ENCODE data around the gene KRT14. TPM values are rescaled to one million over a fixed set of nuclear protein-coding genes. Genes with fewer than 3 reads are reported as not detected.
"Not testable (repeated sequence)": the region's sequence is repeated elsewhere in the genome, so short reads cannot be mapped to it uniquely, and the experiment has no call there.

KRT14 gene
- total and polyA plus RNA-seq, 2 experiments from 2014 or later: not detected

GRCh38 chr17:41629316-41629715 is 42.6 kb upstream of the KRT14 start:
- no peak for TF ChIP-seq CREB1 (CRISPR knock-in tag; IDR thresholded peaks at IDR 0.05; ENCODE audit: low read depth)
- no peak for TF ChIP-seq ZNF331 (CRISPR knock-in tag; IDR thresholded peaks at IDR 0.05; ENCODE audit: low read depth)
- TF ChIP-seq REST (IDR thresholded peaks at IDR 0.05; ENCODE audit: unreplicated experiment): no peak
- TF ChIP-seq EZH2phosphoT487 (IDR thresholded peaks at IDR 0.05; ENCODE audit: unreplicated experiment): no peak
- no peak for TF ChIP-seq ZNF462 (CRISPR knock-in tag; IDR thresholded peaks at IDR 0.05)
- no peak for TF ChIP-seq JUNB (IDR thresholded peaks at IDR 0.05; ENCODE audit: unreplicated experiment)
- no peak for TF ChIP-seq STAT1 (IDR thresholded peaks at IDR 0.05; ENCODE audit: unreplicated experiment)
- no peak for TF ChIP-seq ZNF114 (CRISPR knock-in tag; IDR thresholded peaks at IDR 0.05)
- Histone ChIP-seq H3K4me3 (no peak overlapping the region), H3K36me3 (ENCODE audit: insufficient read depth) (no peaks in the 10 kb centered on the region), H3K27ac (ENCODE audit: low read depth) (no peak overlapping the region), H4K20me1 (replicated peaks; ENCODE audit: insufficient read depth) (no peaks in the 10 kb centered on the region), H3K4me2 (no peak overlapping the region), H3K4me1 (ENCODE audit: insufficient read depth) (peaks cover 6% of the 10 kb centered on the region; the same call in 1 of the 2 replicates), H3K9me2 (ENCODE audit: insufficient read depth) (no peaks in the 10 kb centered on the region), H3K79me2 (replicated peaks; ENCODE audit: insufficient read depth) (no peaks in the 10 kb centered on the region), H3F3A (replicated peaks; ENCODE audit: low read depth) (0 out of 2 replicates have a peak, but pooled peaks cover 3% of the 10 kb centered on the region), H3K27me3 (ENCODE audit: insufficient read depth) (no peaks in the 10 kb centered on the region), H2AFZ (no peak overlapping the region)
- Mint-ChIP-seq H3K4me3 (no peak overlapping the region), H3K27ac (0 out of 2 replicates have a peak overlapping the region, but pooled peaks have one; percentile 27), H3K36me3 (ENCODE audit: low read depth) (no peaks in the 10 kb centered on the region), H3K27me3 (ENCODE audit: insufficient read depth, low read depth, poor library complexity) (peaks cover 14% of the 10 kb centered on the region), H3K9me3 (no peaks in the 10 kb centered on the region), H3K4me1 (peaks cover 21% of the 10 kb centered on the region)
- ATAC-seq (no peak), DNase-seq (ENCODE audit: low spot score) (no peak)

- peaks cover 14% of the 10 kb centered on the region for H3K27me3 Mint-ChIP-seq (ENCODE audit: insufficient read depth, low read depth, poor library complexity)
- not testable (repeated sequence) for H3K9me2 ChIP-seq (ENCODE audit: insufficient read depth); H3K9me3 Mint-ChIP-seq; H4K20me1 ChIP-seq (replicated peaks; ENCODE audit: insufficient read depth); H3K27ac ChIP-seq (ENCODE audit: low read depth); H3K4me1 ChIP-seq (ENCODE audit: insufficient read depth); DNase-seq (ENCODE audit: low spot score); H3K36me3 ChIP-seq (ENCODE audit: insufficient read depth); H3K27ac Mint-ChIP-seq; H3K4me3 ChIP-seq; H3K36me3 Mint-ChIP-seq (ENCODE audit: low read depth); H2AFZ ChIP-seq; H3K27me3 ChIP-seq (ENCODE audit: insufficient read depth); ATAC-seq; H3K4me3 Mint-ChIP-seq; H3K4me2 ChIP-seq; H3K79me2 ChIP-seq (replicated peaks; ENCODE audit: insufficient read depth); H3F3A ChIP-seq (replicated peaks; ENCODE audit: low read depth)
- H3K4me1 Mint-ChIP-seq: peaks cover 21% of the 10 kb centered on the region
Observed at GRCh38 chr17:41628621-41629255, 42.0 kb upstream of the KRT14 start.

- H3K36me3 Mint-ChIP-seq (ENCODE audit: low read depth); H3K9me2 ChIP-seq (ENCODE audit: insufficient read depth); H3K79me2 ChIP-seq (replicated peaks; ENCODE audit: insufficient read depth); H3F3A ChIP-seq (replicated peaks; ENCODE audit: low read depth); H3K4me3 ChIP-seq; H3K9me3 Mint-ChIP-seq; H3K27me3 ChIP-seq (ENCODE audit: insufficient read depth); H4K20me1 ChIP-seq (replicated peaks; ENCODE audit: insufficient read depth); H3K36me3 ChIP-seq (ENCODE audit: insufficient read depth); H3K4me3 Mint-ChIP-seq; H3K27ac ChIP-seq (ENCODE audit: low read depth); H3K4me2 ChIP-seq; H3K27ac Mint-ChIP-seq; H2AFZ ChIP-seq; ATAC-seq; DNase-seq (ENCODE audit: low spot score); H3K4me1 ChIP-seq (ENCODE audit: insufficient read depth): not testable (repeated sequence)
- H3K4me1 Mint-ChIP-seq: peaks cover 21% of the 10 kb centered on the region
- peaks cover 17% of the 10 kb centered on the region for H3K27me3 Mint-ChIP-seq (ENCODE audit: insufficient read depth, low read depth, poor library complexity)
Observed at GRCh38 chr17:41628073-41628370, 41.3 kb upstream of the KRT14 start.
